HTERT RPE-1 (cell line): ENCODE results near the gene LRRC14B.
"Not testable (repeated sequence)": the region's sequence is repeated elsewhere in the genome, so short reads cannot be mapped to it uniquely, and the experiment has no call there.

Experiments
- in situ Hi-C: fragments of 300-500 bp; cut with MboI; formaldehyde crosslinking; loops from 4 replicates; pipeline ENCODE4 v1.14.3; 2020; ENCODE audit warnings: low sequenced_read_pairs

LRRC14B gene

GRCh38 chr5:159448-160172, 31.7 kb upstream of the LRRC14B start:
- in situ Hi-C loops = no loop called here

GRCh38 chr5:160173-160510, 31.2 kb upstream of the LRRC14B start:
- in situ Hi-C loops = no loop called here

- in situ Hi-C loops = no loop called here
Measured at GRCh38 chr5:160921-161802, 30.1 kb upstream of the LRRC14B start.

DNA sequence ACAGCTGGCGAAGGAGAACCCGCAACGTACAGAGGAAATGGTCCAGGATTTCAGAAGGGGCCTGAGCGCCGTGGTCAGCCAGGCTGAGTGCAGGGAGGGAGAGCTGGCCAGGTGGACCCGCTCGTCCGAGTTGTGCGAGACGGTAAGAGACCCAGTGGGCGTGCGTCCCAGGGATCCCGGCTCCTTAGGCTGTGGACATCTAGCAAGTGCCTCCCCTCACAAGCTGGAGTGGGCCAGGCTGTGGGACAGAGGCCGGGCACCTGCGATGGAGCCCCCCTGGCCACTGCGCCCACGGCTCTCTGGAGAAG, 29.5 kb upstream of the LRRC14B start:
- in situ Hi-C loops = no loop called here

GRCh38 chr5:162190-162564, 29.1 kb upstream of the LRRC14B start:
- in situ Hi-C loops = no loop called here

DNA sequence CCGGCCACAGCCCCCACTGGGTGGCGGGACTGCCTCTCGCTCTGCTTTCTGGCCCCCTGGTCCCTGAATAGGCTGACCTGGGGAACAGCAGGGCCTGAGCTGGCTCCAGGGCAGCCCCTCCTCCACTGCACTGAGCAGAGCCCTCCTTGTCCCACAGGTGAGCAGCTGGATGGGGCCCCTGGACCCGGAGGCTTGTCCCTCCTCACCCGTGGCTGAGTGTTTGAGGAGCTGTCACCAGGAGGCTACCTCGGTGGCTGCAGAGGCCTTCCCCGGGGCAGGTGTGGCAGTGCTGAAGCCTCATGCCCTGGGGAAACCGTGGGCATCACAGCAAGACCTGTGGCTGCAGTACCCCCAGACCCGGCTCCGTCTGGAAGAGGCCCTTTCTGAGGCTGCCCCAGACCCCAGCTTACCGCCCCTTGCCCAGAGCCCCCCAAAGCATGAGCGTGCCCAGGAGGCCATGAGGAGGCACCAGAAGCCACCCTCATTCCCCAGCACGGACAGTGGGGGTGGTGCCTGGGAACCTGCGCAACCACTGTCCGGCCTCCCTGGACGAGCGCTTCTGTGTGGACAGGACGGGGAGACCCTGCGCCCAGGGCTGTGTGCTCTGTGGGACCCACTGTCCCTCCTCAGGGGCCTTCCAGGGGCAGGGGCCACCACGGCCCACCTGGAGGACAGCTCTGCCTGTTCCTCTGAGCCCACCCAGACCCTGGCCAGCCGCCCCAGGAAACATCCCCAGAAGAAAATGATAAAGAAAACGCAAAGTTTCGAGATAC, 28.5 kb upstream of the LRRC14B start:
- in situ Hi-C loops = no loop called here

DNA sequence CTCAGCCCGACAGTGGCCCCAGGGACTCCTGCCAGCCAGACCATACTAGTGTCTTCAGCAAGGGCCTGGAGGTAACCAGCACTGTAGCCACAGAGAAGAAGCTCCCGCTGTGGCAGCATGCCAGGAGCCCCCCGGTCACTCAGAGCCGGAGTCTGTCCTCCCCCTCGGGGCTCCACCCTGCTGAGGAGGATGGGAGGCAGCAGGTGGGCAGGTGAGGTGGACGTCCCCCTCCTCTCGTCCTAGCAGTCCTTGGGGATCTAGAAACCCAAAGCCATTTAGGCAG, 28.0 kb upstream of the LRRC14B start:
- in situ Hi-C loops = no loop called here

- in situ Hi-C loops = no loop called here
Measured at GRCh38 chr5:163841-164240, 27.5 kb upstream of the LRRC14B start.

GRCh38 chr5:164244-164643, 27.1 kb upstream of the LRRC14B start:
- in situ Hi-C loops = no loop called here

DNA sequence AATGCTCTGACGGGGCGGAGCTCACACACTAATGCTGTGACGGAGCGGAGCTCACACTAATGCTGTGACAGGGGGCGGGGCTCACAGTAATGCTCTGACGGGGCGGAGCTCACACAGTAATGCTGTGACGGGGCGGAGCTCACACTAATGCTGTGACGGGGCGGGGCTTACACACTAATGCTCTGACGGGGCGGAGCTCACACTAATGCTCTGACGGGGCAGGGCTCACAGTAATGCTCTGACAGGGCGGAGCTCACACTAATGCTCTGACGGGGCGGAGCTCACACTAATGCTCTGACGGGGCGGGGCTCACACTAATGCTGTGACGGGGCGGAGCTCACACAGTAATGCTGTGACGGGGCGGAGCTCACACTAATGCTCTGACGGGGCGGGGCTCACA, 26.5 kb upstream of the LRRC14B start:
- in situ Hi-C loops = not testable (repeated sequence)

- in situ Hi-C loops = no loop called here
Measured at GRCh38 chr5:166441-167372, 24.6 kb upstream of the LRRC14B start.

GRCh38 chr5:167511-167910, 23.8 kb upstream of the LRRC14B start:
- in situ Hi-C loops = no loop called here

DNA sequence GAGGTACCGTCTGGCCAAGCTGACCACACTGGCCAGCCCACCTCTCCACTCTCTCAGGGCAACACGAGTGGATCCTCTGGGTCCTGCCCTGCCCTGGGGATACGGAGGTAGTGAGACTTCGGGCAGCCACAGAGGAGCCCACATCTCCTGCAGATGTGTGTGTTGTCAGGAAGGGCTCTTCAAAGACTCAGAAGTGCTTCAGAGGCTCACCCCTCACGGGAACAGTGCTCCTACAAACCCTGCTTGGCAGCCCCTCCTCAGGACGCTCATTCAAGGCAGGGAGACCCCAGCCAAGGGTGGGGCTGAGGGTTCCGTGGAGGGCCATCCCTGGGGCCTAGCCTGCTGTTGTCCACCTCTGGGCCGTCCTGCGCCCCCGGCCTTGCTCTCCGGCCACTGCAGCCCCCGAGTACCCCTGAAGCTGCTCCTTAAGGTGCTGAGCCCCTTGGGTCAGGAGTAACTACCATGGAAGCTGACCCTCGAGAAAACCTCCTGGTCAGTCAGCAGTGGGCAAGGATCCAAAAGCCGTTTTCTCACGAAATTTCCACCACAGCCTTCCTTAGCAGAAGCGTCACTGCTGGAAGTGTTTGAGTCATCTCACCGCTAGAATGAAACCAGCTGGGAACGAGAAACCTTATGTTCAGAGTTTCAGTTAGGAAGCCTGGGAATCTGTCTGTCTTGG, 23.2 kb upstream of the LRRC14B start:
- in situ Hi-C loops = no loop called here

- in situ Hi-C loops = no loop called here
Measured at GRCh38 chr5:169071-169727, 22.1 kb upstream of the LRRC14B start.

GRCh38 chr5:169728-170094, 21.6 kb upstream of the LRRC14B start:
- in situ Hi-C loops = no loop called here

DNA sequence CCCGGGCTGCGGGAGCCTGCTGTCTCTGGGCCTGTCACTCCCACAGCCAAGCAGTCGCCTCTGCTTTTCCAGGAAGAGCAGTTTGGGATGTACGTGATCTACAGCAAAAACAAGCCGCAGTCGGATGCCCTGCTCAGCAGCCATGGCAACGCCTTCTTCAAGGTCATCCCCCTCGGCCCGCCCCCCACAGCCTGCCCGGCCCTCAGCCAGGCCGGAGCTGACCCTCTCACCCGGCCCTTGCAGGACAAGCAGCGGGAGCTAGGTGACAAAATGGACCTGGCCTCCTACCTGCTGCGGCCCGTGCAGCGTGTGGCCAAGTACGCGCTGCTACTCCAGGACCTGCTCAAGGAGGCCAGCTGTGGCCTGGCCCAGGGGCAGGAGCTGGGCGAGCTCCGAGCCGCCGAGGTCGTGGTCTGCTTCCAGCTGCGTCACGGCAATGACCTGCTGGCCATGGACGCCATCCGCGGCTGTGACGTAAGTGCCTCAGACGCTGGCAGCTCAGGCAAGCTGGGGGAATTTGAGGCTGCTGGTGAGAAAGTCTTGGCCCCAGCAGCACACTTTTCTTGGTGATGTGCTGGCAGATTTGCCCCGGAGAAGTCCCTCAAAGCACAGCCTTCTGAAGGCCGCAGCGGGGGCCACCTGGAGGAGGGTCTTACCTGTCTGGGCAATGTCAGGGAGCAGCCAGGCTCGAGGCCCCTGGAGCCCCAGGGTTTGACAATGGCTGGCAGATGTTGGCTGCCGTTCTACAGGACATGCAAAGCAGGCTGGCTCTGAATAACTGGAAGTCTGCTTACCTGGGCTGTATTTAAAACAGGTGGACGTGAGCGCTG, 20.1 kb upstream of the LRRC14B start:
- in situ Hi-C loops = no loop called here

GRCh38 chr5:171801-172331, 19.4 kb upstream of the LRRC14B start:
- in situ Hi-C loops = no loop called here

- in situ Hi-C loops = no loop called here
Measured at GRCh38 chr5:172421-172820, 18.9 kb upstream of the LRRC14B start.

GRCh38 chr5:172841-173251, 18.4 kb upstream of the LRRC14B start:
- in situ Hi-C loops = no loop called here
